ENCODE data around the gene STK17A.
"Not testable (repeated sequence)": the region's sequence is repeated elsewhere in the genome, so short reads cannot be mapped to it uniquely, and the experiment has no call there.

The STK17A gene

DNA sequence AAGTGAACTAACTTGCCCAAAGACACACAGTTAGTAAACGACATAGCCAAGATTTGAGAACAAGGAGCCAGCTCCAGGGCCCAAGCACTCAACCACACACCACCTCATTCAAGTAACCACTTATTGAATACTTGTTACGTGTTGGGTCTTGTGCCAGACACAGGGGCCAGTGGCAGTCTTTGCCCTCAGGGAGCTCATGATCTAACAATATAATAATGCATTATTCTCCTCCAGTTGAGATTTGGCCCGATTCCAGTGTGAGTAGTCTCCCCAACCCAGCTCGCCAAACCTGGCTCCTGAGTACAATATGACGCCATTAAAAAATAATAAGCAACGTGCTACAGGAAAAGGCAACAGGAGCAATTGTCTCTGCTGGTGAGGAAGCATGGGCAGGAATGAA lies 14.4 kb upstream of the STK17A start:
- H3K4me3 ChIP-seq (ENCODE audit: low read depth, low read length), result no peak overlapping the region
- TF ChIP-seq, protein P1, sequence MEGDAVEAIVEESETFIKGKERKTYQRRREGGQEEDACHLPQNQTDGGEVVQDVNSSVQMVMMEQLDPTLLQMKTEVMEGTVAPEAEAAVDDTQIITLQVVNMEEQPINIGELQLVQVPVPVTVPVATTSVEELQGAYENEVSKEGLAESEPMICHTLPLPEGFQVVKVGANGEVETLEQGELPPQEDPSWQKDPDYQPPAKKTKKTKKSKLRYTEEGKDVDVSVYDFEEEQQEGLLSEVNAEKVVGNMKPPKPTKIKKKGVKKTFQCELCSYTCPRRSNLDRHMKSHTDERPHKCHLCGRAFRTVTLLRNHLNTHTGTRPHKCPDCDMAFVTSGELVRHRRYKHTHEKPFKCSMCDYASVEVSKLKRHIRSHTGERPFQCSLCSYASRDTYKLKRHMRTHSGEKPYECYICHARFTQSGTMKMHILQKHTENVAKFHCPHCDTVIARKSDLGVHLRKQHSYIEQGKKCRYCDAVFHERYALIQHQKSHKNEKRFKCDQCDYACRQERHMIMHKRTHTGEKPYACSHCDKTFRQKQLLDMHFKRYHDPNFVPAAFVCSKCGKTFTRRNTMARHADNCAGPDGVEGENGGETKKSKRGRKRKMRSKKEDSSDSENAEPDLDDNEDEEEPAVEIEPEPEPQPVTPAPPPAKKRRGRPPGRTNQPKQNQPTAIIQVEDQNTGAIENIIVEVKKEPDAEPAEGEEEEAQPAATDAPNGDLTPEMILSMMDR (IDR thresholded peaks at IDR 0.05; ENCODE audit: low read depth, low read length), result no peak

DNA sequence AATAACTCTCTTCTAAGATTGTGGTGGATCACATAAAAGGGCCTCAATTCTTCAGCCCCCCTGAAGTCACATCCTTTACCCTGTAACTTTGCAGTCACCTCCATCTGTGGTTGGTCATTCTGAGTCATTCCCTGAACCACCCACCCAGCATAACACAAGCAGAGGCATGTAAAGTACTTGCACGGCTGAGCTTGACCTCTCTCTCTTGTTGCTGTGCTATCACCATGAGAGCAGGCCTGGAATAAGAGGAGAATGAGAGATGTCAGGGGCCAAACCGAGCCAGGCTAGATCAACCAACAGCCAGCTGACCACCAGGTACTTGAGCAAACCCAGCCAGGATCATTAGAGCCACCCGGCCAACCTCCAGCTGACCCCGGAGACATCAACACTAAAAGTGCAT lies 13.5 kb upstream of the STK17A start:
- H3K4me3 ChIP-seq (ENCODE audit: low read depth, low read length), result no peak overlapping the region
- TF ChIP-seq, protein P1 (IDR thresholded peaks at IDR 0.05; ENCODE audit: low read depth, low read length), result no peak

DNA sequence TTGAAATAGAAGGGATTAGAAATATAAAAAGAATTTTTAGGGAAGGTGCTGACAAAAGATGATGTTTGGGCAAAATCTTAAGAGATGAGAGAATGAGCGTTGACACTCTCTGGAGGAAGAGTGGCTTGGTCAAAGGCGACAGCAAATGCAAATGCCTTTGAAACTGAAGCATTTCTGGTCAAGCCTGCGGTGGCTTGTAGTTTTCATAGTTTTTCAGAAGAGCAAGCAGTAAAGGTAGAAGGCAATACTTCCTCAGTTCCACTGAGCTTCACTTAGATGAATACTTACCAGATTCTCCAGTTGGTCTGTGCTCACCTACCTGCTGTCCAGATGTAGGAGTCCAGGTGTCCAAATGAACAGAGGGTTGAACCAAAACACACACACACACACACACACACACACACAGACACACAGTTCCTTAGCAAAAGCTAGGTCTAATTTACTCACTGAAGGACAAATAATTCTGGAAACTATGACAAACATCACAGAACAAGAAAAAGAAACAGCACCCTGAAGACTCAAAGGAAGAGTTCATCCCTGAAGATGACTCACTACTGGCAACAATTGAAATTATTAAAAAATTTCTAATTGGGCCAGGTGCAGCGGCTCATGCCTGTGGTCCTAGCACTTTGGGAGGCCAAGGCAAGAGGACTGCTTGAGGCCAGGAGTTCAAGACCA lies 12.1 kb upstream of the STK17A start:
- TF ChIP-seq, protein P1 (IDR thresholded peaks at IDR 0.05; ENCODE audit: low read depth, low read length), result no peak
- H3K4me3 ChIP-seq (ENCODE audit: low read depth, low read length), result no peak overlapping the region

DNA sequence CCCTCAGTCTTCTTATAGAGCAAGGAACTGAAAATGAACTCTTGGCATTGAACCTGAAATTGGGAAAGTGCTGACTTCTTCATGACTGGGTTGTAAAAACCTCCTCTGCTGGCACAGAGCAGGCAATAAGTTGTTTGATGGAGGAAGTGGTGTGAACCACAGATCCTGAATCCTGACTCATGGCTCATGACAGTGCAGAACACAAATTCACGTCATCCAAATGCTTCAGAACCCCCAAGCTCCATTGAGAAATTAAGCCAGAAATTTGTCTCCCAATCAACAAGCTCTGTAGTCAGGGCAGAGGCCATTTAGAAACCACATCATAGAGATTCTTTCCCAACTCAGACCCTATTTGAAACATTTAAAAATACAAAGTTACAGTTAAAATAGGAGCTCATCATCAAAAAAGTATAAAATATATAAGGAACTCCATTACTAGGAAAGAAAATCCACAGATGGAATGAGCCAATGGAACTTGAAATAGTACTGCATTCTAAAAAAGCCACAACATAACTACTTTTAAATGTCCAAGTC lies 10.3 kb upstream of the STK17A start:
- TF ChIP-seq, protein P1 (IDR thresholded peaks at IDR 0.05; ENCODE audit: low read depth, low read length), result no peak

DNA sequence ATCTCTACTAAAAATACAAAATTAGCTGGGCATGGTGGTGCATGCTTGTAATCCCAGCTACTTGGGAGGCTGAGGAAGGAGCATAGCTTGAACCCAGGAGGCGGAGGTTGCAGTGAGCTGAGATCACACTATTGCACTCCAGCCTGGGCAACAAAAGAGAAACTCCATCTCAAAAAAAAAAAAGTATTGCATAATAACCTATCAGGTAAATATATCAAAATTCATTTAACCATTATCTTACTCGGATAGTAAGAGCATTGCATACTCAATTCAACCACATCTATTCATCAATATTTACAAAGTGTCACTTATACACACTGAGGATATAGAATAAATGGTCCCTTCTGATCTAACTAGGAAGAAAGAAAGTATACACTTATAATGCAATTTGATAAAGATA lies 9.1 kb upstream of the STK17A start:
- H3K4me3 ChIP-seq (ENCODE audit: low read depth, low read length), result not testable (repeated sequence)

More for the DNA sequence above, 10.3 kb upstream of the STK17A start:
- no peak overlapping the region for H3K4me3 ChIP-seq (ENCODE audit: low read depth, low read length)

DNA sequence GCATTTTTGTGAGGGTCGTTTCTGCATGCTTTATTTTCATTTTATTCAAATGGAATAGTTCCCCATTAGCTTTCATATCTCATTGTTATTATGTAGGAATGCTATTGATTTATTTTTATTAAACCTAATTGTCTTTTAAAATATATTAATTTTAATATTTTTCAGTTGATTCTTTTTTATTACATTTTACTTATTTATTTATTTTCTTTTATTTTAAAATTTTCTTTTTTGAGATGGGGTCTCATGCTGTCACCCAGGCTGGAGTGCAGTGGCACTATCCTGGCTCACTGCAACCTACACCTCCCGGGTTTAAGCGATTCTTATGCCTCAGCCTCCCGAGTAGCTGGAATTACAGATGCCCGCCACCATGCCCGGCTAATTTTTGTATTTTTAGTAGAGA lies 7.4 kb upstream of the STK17A start:
- H3K4me3 ChIP-seq (ENCODE audit: low read depth, low read length), result no peak overlapping the region
- TF ChIP-seq, protein P1 (IDR thresholded peaks at IDR 0.05; ENCODE audit: low read depth, low read length), result no peak

DNA sequence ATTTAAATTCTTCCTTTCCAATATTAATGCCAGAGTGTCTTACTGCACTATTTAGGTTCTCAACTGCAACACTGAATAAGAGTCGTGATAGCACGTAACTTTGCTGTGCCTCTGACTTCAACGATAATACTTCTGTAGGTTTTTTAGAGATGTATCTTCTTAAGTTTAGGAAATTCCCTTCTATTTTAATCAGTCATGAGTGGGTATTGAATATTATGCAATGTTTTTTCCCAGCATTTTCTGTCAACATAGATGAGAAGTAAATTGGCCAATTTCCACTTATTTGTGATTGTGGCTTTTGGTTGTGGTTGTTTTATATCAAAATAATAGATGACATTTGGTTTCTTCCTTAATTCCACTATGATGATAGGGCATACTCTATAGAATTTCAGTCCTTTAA lies 6.7 kb upstream of the STK17A start:
- TF ChIP-seq, protein P1 (IDR thresholded peaks at IDR 0.05; ENCODE audit: low read depth, low read length), result no peak
- H3K4me3 ChIP-seq (ENCODE audit: low read depth, low read length), result no peak overlapping the region

DNA sequence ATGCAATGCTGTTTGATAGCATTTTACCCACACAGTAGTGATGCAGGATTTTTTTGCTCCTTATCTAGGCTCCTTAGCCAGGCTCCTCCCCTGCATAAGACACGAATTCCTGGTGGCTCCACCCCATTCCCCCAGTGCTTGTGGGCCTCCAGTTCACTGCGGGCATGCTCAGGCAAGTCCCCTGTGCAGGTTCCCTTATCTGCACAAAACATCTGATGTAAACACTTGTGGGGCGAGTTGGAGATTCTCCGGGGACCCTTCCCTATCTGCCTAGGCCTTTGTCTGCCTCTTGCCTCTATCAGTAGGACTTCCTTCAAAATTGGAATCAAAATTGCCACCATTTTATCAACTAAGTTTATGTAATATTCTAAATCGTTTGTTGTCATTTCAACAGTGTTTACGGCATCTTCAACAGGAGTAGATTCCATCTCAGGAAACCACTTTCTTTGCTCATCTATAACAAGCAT lies 5.4 kb upstream of the STK17A start:
- H3K4me3 ChIP-seq (ENCODE audit: low read depth, low read length), result no peak overlapping the region
- TF ChIP-seq, protein P1 (IDR thresholded peaks at IDR 0.05; ENCODE audit: low read depth, low read length), result no peak

Measured in WI38 (cell line).